Retinal pigment epithelial cell (primary cell): ENCODE data around the gene ZNF511.

ENCODE experiments used
- DNase-seq: peaks from one replicate; pipeline ENCODE4 v3.0.0-alpha.2; 2010; ENCODE audit warnings: low read depth
- H3K4me3 ChIP-seq: 2 replicates; pipeline ENCODE4 v1.5.1; 2011; ENCODE audit warnings: mild to moderate bottlenecking, low read length, control low read depth, moderate library complexity
- TF ChIP-seq, protein P1 (sequence below): conservative IDR thresholded peaks from 2 replicates; pipeline ENCODE4 v1.5.1; 2011; ENCODE audit warnings: low read depth, low read length, control low read depth, inconsistent platforms

ZNF511 gene

DNA sequence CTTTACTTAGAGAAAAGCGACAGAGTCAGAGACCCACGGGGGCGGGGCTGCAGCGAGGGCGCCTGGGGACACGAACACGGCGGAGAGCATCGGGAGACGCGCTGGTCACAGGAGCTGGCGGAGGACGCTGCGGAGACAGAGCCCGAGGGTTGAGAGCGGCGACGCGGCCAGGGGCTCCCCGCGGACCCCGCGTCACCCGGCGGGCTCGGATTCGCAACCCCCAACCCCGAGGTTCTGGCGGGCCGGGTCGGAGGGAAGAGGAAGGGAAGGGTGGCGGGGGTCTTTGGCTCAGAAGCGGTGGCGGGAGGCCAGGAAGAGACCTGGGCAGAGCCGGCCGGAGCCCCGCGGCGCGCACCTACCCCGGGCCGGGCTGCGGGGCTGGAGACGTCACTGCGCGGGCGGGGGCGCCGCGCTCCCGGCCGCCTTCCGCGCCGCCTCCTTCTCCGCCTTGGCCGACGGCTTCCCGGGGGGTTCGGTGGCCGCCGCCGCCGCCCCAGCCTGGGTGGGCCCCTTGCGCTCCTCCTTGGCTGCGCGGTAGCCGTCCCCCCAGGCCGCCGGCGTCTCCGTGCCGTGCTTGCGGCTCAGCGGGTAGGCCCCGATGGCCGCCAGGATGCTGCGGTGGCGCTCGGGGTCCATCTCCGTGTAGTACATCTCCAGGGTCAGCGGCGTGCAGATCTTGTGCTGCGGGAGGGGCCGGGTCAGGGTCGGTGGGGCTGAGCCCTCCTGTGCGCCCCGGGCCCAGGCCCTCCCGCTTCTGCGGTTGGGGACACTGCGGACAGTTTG is 16.9 kb downstream of the ZNF511 start:
- TF ChIP-seq, protein P1, sequence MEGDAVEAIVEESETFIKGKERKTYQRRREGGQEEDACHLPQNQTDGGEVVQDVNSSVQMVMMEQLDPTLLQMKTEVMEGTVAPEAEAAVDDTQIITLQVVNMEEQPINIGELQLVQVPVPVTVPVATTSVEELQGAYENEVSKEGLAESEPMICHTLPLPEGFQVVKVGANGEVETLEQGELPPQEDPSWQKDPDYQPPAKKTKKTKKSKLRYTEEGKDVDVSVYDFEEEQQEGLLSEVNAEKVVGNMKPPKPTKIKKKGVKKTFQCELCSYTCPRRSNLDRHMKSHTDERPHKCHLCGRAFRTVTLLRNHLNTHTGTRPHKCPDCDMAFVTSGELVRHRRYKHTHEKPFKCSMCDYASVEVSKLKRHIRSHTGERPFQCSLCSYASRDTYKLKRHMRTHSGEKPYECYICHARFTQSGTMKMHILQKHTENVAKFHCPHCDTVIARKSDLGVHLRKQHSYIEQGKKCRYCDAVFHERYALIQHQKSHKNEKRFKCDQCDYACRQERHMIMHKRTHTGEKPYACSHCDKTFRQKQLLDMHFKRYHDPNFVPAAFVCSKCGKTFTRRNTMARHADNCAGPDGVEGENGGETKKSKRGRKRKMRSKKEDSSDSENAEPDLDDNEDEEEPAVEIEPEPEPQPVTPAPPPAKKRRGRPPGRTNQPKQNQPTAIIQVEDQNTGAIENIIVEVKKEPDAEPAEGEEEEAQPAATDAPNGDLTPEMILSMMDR: no peak
- no peak for DNase-seq
- H3K4me3 ChIP-seq: peak overlapping the region; percentile 36

DNA sequence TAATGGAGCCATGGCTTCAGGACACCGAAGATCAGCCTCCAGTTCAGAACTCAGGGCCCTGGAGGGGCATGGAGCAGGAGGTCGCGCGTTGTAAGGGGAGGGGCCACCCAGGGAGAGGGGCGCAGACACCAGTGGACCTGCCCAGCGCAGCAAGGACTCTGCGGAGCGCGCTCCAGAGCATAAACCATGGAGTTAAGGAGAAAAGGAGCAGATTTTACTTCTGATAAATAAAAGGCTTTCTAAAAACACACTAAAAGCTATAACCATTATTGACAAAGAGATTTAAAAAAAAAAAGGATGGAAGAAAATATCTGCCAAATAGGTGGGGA is 17.5 kb downstream of the ZNF511 start:
- TF ChIP-seq, protein P1: no peak
- peak overlapping the region; percentile 31 for H3K4me3 ChIP-seq
- DNase-seq: no peak

DNA sequence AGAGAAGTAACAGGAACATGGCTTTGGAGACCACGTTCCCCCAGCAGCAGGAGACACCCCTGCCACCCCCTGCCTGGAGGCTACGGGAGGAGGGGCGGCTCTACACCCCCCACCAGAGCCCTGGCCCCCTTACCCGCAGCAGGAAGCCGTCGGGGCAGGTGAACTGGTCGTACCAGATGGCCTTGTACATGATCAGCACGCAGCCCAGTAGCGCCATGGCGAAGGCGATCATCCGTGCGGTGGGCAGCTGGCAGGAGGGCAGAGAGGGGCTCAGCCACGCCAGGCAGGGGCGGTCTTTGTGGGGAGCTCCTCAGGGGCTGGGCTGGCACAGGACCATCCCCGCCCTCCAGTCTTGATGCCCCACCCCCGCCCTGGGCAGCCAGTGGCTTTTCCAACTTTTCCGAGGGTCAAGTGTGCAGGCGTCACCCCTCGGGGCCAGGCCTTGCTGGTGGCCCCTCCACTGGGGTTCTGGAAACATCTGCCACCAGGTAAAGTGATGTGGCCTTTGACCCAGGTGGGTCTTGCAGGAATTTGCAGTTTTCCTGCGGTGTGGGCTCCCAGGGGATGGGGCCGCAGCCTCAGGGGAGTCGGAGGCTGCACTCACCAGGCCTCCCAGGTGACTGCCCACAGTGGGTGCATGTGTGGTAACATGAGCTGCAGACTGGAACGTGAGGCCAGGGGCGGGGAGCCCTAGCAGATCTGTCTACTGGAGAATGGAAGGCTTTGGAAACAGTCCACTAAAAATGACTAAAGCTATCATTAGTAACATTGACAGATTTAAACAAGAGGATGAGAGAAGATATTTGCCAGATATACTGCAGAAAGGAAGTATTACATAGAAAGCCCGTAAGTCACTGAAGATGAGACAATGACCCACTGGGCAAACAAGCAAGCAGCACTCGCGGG is 18.3 kb downstream of the ZNF511 start:
- no peak for DNase-seq
- no peak overlapping the region for H3K4me3 ChIP-seq
- TF ChIP-seq, protein P1: no peak

DNA sequence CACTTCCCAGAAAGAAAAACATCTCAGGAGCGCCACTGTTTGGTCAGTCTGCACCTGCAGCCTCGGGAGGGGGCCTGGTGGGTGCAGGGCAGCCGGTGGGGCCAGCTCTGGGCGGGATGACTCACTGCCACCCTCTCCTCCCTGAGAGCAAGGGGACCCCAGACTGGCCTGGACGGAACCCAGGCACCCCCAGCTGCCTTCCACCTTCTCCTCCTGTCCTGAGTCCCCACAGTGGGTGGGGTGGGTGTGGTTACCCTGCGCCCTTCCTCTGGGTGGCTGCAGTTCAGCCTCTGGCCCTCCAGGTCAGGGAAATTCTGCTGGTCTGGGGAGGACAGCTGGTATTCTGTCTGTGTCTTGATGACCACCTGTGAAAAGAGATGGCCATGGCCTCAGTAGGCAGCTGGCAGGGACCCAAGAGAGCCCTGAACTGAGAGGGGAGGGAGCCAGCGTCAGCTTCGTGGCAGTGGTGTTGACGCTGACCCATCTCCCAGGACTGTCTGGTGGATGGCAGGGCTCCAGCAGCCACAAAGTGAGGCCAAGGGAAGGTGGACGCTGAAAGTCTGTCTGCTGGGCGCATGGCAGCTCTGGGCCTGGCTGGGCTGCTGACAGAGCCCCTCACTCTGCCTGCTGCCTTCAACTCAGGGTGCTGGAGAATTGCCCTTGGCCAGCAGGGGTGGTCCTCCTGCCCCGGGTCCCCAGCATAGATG is 19.1 kb downstream of the ZNF511 start:
- TF ChIP-seq, protein P1: no peak
- no peak overlapping the region for H3K4me3 ChIP-seq
- DNase-seq: no peak

DNA sequence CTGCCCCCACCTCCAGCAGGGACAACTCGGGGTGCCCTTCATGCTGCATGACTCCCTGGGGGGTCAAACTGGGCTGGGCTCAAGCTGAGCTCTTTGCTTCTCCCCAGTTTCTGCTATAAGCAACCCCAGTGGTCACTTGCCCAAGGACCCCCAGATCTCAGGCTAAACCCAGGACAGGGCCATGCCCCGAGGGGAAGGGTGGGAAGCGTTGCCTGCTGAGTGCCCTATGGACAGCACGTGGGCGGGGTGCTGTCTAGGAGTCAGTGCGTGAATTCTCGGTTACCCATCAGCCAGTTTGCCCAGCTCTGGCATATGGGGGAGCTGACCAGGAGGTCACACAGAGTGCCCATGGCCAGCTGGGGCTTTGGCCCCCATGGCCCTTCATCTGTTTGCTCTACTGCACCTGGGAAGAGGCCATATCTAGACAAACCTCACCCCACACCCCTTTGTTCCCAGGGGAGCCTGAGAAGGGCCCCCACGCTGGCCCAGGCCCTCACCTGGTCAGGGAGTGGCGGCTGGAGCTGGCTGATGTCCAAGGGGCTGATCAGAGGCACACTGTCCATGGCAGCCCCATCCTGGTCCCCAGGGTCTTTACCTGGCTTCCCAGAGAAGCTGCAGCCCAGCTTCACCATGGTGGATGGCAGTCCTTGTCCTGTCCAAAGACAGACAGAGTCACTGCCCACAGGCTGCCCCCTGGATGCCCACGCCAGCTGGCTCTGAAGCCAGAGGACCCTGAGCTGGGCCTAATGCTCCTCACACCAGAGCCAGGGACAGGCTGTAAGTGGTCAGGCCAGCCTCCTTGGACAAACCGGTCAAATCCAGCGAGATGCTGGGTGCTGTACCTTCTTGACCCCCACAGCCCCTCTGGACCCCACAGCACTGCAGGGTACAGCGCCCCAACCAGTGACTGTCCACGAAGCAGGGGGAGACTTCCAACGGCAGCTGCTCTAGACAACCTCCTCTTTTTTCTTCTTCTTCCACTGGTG is 19.9 kb downstream of the ZNF511 start:
- TF ChIP-seq, protein P1: no peak
- DNase-seq: no peak

More for the DNA sequence above, 19.9 kb downstream of the ZNF511 start:
- H3K4me3 ChIP-seq: no peak overlapping the region
